GM18907 (cell line): Measurements from ENCODE around the gene TBC1D5.

Source experiments
- ATAC-seq: cut with Tn5 transposase; IDR thresholded peaks from one replicate; pipeline ENCODE4 v1.9.1; 2021; ENCODE audit warnings: mild to moderate bottlenecking, moderate library complexity; ENCODE audit not compliant: unreplicated experiment

TBC1D5 gene

DNA sequence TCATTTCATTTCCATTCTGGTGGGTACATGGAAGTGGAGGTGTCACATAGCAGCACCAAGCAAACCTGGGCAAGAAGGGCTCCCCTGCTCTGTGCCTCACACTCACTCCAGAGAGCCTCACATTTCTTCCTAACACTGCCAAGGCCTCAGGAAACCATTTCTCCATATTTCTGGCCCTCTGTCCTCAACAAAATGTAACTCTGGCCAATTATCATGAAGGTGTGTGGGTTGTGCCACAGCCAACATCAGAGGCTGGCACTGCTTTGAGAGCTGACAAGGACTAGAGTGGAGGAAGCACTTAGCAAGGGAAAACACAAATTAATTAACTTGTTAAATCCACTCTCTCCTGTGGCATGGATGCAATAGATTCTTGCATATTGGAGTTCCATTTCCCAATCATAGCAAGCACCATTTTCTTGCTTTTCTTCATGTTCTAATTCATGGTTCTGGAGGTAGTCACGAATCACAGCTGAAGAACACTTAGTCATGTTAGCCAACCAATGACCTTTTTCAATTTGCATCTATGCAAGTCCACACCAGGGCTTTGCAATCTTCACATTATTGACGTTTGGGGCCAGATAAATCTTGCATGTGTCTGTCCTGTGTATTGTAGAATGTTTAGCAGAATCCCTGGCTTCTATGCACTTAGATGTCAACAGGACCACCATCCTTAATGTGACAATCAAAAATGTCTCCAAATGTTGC lies 616.5 kb downstream of the TBC1D5 start:
- ATAC-seq = no peak

DNA sequence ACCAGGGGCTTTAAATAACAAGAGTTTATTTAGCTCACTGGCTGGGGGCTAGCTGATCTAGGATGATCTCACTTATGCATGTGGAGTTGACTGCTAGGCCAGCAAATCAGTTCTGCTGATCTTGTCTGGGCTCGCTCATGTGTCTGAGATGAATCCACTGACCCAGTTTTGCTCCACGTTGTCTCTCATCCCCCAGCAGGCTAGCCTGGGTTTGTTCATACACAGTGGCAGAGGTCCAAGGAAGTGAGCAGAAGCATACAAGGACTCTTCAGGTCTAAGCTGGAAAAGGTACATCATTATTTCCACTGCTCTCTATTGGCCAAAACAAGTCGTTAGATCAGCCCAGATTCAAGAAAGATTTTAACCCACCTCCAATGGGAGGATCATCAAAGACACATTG lies 619.7 kb downstream of the TBC1D5 start:
- no peak for ATAC-seq

DNA sequence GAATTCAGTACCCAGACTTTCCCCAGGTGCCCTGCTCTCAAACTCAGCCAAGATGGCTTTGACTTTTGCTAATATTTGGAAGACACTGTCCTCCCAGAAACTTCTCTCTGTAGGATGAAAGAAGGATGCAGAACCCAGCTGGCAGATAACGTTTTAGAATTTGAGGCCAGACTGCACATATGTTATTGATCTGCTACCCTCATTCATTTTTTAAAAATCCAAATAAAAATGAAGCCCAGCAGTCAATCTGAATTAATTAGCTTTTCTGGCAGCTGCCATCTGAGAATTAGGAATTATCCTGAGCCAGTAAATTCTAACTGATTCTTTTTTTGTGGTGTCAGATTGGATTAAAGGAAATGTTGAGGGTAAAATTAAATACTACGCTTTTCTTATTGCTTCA lies 621.1 kb downstream of the TBC1D5 start:
- ATAC-seq = no peak

DNA sequence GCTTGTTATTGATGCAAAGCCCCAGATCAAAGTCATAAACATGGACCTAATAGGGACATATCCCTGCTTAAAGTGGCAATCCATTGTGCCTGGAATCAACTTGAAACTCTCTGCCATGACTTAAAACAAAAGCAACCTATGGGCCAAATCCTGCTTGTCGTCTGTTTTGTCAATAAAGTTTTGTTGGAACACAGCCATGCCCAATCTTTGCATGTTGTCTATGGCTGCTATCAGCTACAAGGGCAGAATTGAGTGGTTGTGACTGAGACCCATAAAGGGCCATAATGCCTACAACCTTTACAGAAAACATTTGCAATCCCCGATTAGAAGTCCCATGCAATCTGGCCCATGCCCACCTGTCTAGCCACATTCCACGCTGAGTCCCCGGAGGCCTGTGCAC lies 622.3 kb downstream of the TBC1D5 start:
- ATAC-seq = no peak

DNA sequence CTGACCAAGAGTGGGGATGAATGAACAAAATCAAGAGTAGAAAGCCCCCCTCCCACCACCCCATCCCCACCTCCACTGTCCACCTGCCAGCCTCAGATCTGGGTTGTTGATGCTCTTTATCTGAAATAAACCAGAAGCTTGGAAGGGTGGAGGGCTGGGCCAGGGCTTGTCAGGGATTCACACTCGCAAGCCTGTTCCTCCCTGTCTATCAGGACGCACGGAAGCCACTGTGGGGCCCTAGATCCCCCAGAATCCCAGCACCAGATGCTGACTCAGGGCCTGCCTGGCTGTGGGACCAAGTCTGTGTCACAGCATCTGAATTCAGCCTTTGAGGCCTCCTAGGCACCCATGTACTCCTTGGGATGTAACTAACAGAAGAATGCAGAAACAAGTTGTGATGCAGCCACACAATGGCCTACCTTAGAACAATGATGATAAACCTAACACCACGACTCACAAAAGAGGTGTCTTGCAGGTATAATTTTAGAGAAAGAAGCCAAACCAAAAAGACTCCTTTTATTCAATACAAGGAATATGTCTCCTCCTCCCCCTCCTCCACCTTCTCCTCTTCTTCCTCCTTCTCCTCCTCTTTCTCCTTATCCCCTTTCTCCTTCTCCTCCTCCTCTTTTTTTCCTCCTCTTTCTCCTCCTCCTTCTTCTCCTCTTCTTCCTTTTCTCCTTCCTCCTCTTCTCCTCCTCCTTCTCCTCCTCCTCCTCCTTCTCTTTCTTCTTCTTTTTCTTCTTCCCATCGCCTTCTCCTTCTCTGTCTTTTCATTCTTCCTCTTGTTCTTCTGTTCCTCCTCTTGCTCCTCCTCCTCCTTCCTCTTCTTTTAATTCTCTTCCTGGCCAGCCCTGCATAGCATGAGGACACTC lies 623.0 kb downstream of the TBC1D5 start:
- ATAC-seq = no peak

DNA sequence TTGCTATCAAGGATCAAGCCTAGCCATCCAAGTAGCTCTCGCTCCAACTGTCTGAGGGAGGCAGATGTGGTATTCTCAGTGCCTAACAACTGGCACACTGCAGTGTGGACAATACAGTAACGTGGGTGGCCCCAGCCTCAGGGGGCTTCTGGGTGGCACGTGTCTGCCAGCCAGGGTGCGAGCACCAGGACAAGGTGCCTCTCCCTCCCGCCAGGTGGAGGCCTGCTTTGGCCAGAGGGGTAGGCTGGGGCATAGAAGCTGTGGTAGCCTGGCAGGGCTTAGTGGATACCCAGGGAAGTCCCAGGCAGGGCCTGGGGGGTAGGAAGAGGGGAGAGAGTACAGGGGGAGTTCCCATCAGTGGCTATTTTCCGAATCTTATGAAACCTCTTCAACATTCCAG lies 623.7 kb downstream of the TBC1D5 start:
- no peak for ATAC-seq

DNA sequence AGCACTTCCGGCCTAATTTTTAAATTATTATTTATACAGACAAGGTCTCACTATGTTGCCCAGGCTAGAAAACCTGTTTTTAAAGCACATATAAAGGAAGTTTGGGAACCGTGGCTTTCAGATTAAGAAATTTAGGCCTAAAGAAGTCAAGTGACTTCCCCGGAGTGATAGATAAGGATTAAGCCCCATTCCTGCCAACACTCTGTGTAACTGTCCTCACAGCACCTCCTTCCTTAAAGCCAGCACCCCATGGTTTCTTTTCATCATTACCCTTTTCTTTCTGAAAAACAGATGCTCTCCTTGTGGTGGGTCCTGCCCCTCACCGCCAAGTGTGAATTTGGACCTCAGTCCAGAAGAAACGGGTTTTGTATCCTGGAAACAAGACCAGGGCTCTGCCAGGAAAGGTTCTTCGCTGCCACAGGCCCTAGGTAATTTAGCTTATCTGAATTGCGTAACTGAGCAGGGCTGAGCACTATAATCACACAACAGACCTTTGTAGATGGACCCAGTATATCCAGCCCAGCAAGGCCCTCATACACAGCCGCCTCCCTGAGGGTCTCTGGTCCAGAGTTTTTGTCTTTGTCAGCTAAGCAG lies 626.3 kb downstream of the TBC1D5 start:
- no peak for ATAC-seq

DNA sequence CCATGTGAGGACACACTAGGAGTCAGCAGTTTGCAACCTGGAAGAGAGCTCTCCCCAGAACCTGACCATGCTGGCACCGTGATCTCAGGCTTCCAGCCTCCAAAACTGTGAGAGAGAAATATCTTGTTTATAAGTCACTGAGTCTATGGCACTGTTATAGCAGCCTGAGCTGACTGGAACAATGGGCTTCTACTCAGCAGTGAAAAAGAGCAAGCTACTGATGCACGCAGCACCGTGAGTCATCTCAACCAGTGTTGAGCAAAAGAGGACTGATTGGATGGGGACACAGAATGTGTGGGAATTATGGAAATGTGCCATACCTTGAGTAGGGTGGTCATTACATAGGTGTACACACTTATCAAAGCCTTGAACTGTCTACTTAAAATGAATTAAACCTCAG lies 627.2 kb downstream of the TBC1D5 start:
- no peak for ATAC-seq

DNA sequence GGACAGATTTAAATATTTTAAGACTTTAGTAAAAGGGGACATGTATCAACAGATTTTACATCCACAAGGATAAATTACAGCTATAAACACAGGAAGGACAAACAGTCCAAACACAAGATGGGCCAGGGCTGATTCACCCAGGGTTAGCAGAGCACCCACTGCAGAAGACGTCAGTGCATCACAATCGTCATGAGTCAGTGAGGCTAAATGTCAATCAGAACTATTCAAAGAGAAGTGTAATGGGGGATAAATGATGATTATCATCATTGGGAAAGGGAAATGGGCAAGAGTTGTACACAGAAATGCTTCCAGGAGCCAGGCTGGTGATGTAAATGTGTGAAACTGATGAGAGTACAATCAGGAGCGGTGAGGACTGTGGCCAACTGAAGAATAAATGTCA lies 630.8 kb downstream of the TBC1D5 start:
- no peak for ATAC-seq

DNA sequence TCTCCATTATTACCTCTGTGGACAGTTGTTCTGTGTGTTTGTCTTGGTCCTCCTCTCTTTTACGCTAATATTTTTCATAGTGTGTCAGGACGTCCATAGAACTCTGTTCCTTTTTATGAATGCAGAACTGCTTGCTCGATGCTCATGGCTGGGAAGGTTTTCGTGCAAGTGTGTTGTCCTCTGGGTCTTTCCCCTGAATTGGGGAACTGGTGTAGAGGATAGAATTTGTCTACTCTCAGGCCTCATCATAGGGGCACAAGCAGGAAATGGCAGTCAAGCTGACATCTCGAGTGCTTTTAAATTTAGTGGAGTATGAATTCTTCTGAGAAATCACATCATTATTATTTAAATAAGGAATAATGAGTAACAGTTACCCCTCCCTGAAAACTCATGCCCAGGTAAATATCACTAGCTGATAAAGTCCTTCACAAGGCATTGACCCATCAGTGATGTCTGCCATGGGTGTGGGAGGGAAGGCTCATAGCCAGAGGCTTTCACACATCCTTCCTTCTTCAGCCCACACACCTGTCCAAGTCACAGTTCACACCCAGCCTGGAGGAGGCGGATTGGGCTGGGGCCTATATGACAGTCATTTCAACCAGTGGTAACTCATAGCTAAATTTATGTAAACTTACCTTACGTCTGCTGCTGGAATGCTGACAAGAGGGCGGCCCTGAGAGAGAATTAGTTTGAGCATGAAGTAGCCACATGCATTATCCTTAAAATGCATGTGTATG lies 631.6 kb downstream of the TBC1D5 start:
- ATAC-seq = no peak
